ENCODE data around the gene LSP1.

DNA sequence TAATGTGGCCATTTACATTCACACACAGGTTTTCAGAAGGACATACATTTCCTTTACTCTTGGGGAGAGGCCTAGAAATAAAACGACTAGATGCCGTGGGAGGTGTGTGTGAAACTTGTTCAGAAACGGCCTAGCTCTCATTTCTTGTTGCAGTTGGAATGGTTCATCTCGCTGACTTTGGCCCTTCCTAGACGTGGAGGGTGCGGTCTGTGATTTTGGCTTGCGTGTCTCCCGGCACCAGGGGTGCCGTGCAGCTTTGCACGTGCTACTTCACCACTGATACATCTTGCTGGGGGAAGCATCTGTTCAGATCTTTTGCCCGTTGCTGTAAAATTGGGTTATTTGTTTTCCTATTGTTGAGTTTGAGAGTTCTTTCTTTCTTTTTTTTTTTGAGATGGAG is 41.9 kb downstream of the LSP1 start:
- no peak for TF ChIP-seq POLR2AphosphoS5 (IDR thresholded peaks at IDR 0.05; ENCODE audit: low read depth, low read length)
- TF ChIP-seq POLR2A (IDR thresholded peaks at IDR 0.05; ENCODE audit: low read depth, low read length), result no peak
- TF ChIP-seq TAF1 (IDR thresholded peaks at IDR 0.05; ENCODE audit: borderline replicate concordance, low read depth, low read length), result no peak
